HepG2 (cell line): ENCODE measurements around the gene SPRYD3. TPM values are rescaled to one million over a fixed set of nuclear protein-coding genes. Genes with fewer than 3 reads are reported as not detected.

Source experiments
- ATAC-seq: fragments of 200-7000 bp; cut with Tn5 transposase; 3 replicates; pipeline ENCODE4 v1.9.1; 2020; ENCODE audit warnings: mild to moderate bottlenecking, moderate library complexity
- BruUV-seq: library from RNA; stranded (reverse); fragments of 400-500 nt; replicated peaks from 2 replicates; lab custom pipeline; 2021; lab: Mats Ljungman, UMichigan
- CTCF ChIA-PET: fragments of 300-600 bp; formaldehyde crosslinking; extraction: SDS; loops from one replicate; lab custom pipeline; 2021; ENCODE audit warnings: low total read pairs, inconsistent platforms, low intra/inter-chr PET ratio; lab: Yijun Ruan, JAX
- POLR2A ChIA-PET: fragments of 350-600 bp; sonication (Branson Sonifier 250); formaldehyde crosslinking; loops from one replicate; lab custom pipeline; 2020; ENCODE audit warnings: antibody characterized with exemption, inconsistent platforms; lab: Yijun Ruan, JAX
- DNase-seq: peaks from one replicate; pipeline ENCODE4 v3.0.0-alpha.2; 2015; ENCODE audit warnings: low spot score
- FAIRE-seq: peaks from 3 replicates; lab custom pipeline; 2011; peaks lifted over from hg19 to GRCh38; lab: Jason Lieb, UNC
- H2AFZ ChIP-seq: one replicate; pipeline ENCODE4 v1.6.1; 2011; ENCODE audit warnings: low read length, inconsistent platforms
- H3K27ac ChIP-seq: fragments of 300-600 bp; 3 replicates; pipeline ENCODE4 v1.8.0; 2011; ENCODE audit warnings: mixed run types, mild to moderate bottlenecking, mixed read lengths, low read length, inconsistent platforms; ENCODE audit not compliant: insufficient read depth; ENCODE audit errors: extremely low read length
- H3K27me3 ChIP-seq, 2 experiments: fragments of 200-600 bp in 1 of 2; 2 replicates in 1 of 2; 3 replicates in 1 of 2; pipeline versions ENCODE4 v1.6.0 to v1.8.0; 2011; ENCODE audit warnings: low read length in 2 of 2, mild to moderate bottlenecking in 2 of 2, moderate library complexity in 2 of 2, inconsistent platforms in 1 of 2; ENCODE audit not compliant: insufficient read depth in 2 of 2, control insufficient read depth in 1 of 2
- H3K36me3 ChIP-seq, 2 experiments: fragments of 200-600 bp in 1 of 2; replicated peaks in 1 of 2; 2 replicates in 1 of 2; 3 replicates in 1 of 2; pipeline versions ENCODE4 v1.5.1 to v1.8.0; 2011; ENCODE audit warnings: low read length in 2 of 2, inconsistent platforms in 1 of 2; ENCODE audit not compliant: insufficient read depth in 2 of 2, control insufficient read depth in 1 of 2
- H3K4me1 ChIP-seq: 2 replicates; pipeline ENCODE4 v1.5.1; 2012; ENCODE audit warnings: low read length, inconsistent platforms; ENCODE audit not compliant: insufficient read depth
- H3K4me2 ChIP-seq: 2 replicates; pipeline ENCODE4 v1.6.0; 2011; ENCODE audit warnings: low read depth, low read length, inconsistent platforms
- H3K4me3 ChIP-seq, 3 experiments: fragments of 200-600 bp in 1 of 3; sonication (generic), shearing (Covaris generic) in 1 of 3; replicated peaks in 1 of 3; 2 replicates each; pipeline ENCODE4 v1.5.1; 2011 to 2016; ENCODE audit warnings: low read length in 3 of 3, inconsistent platforms in 2 of 3, low read depth in 2 of 3, mild to moderate bottlenecking in 2 of 3, control low read depth in 1 of 3, mixed read lengths in 1 of 3; ENCODE audit not compliant: insufficient read depth in 1 of 3
- H3K79me2 ChIP-seq: one replicate; pipeline ENCODE4 v1.6.1; 2011; ENCODE audit warnings: low read length, inconsistent platforms; ENCODE audit not compliant: insufficient read depth
- H3K9ac ChIP-seq: 2 replicates; pipeline ENCODE4 v1.6.0; 2011; ENCODE audit warnings: mild to moderate bottlenecking, low read depth, low read length, inconsistent platforms; ENCODE audit not compliant: insufficient read depth
- H3K9me3 ChIP-seq: 2 replicates; pipeline ENCODE4 v1.5.1; 2012; ENCODE audit warnings: mild to moderate bottlenecking, low read length
- H4K20me1 ChIP-seq: 2 replicates; pipeline ENCODE4 v1.6.0; 2011; ENCODE audit warnings: inconsistent platforms, mild to moderate bottlenecking, low read length, moderate library complexity; ENCODE audit not compliant: insufficient read depth
- BRD4 ChIP-seq: sonication (generic); formaldehyde crosslinking; IDR thresholded peaks from 2 replicates; pipeline ENCODE4 v1.4.0; 2020; ENCODE audit warnings: missing genetic modification reagents
- MEIS1 ChIP-seq: sonication (generic); formaldehyde crosslinking; IDR thresholded peaks from 2 replicates; pipeline ENCODE4 v1.9.0; 2021; ENCODE audit warnings: mild to moderate bottlenecking, missing genetic modification reagents, moderate library complexity, borderline replicate concordance
- MLXIP ChIP-seq: sonication (generic); formaldehyde crosslinking; IDR thresholded peaks from 2 replicates; pipeline ENCODE4 v1.9.0; 2021; ENCODE audit warnings: missing genetic modification reagents, borderline replicate concordance
- MNT ChIP-seq: fragments of 450-650 bp; IDR thresholded peaks from 2 replicates; pipeline ENCODE4 v1.6.1; 2016
- NR2C2 ChIP-seq: sonication (generic); formaldehyde crosslinking; IDR thresholded peaks from 2 replicates; pipeline ENCODE4 v1.4.0; 2020; ENCODE audit warnings: missing genetic modification reagents, mild to moderate bottlenecking, moderate library complexity, borderline replicate concordance
- TP53 ChIP-seq: sonication (generic); formaldehyde crosslinking; conservative IDR thresholded peaks from 2 replicates; pipeline ENCODE4 v1.4.0; 2020; ENCODE audit warnings: missing genetic modification reagents
- TRAFD1 ChIP-seq: sonication (generic); formaldehyde crosslinking; IDR thresholded peaks from 2 replicates; pipeline ENCODE4 v1.5.1; 2020; ENCODE audit warnings: missing genetic modification reagents, mild to moderate bottlenecking, borderline replicate concordance
- ZNF275 ChIP-seq: sonication (generic); formaldehyde crosslinking; IDR thresholded peaks from 2 replicates; pipeline ENCODE4 v1.8.0; 2022; ENCODE audit warnings: missing genetic modification reagents, mild to moderate bottlenecking, inconsistent platforms, borderline replicate concordance
- ZNF543 ChIP-seq: sonication (generic); formaldehyde crosslinking; IDR thresholded peaks from 2 replicates; pipeline ENCODE4 v1.4.0; 2020; ENCODE audit warnings: mild to moderate bottlenecking, missing genetic modification reagents
- ZNF605 ChIP-seq: sonication (generic); formaldehyde crosslinking; IDR thresholded peaks from 2 replicates; pipeline ENCODE4 v1.8.0; 2022; ENCODE audit warnings: mild to moderate bottlenecking, missing genetic modification reagents
- ZNF607 ChIP-seq: sonication (generic); formaldehyde crosslinking; IDR thresholded peaks from 2 replicates; pipeline ENCODE4 v1.5.1; 2020; ENCODE audit warnings: missing genetic modification reagents, mild to moderate bottlenecking, borderline replicate concordance
- ZNF792 ChIP-seq: IDR thresholded peaks from 2 replicates; pipeline ENCODE4 v1.6.1; 2016
- WGBS: methylation state at CpG from one replicate; pipeline ENCODE4 v1.1.6; 2017; ENCODE audit warnings: low lambda C conversion rate; 5-methylcytosine and 5-hydroxymethylcytosine counted together
- in situ Hi-C: cut with HindIII; loops from 2 replicates; pipeline ENCODE4 v1.10.0; 2017; ENCODE audit warnings: low pct_unique_long_range_greater_than_20kb; ENCODE audit not compliant: extremely low pct_ligation_motif_present
- intact Hi-C: fragments of 100-400 bp; cut with micrococcal nuclease; formaldehyde crosslinking; loops from one replicate; pipeline ENCODE4 v1.10.0; 2022; ENCODE audit not compliant: unreplicated experiment
- polyA plus RNA-seq, 8 experiments: library from polyadenylated mRNA; depleted of rRNA in 3 of 8; stranded (reverse) in 7 of 8; unstranded in 1 of 8; fragments of >200 nt; fragmentation: Illumina TruSeq in 4 of 8; extraction: Trizol in 4 of 8; gene quantifications; 2 replicates each; pipeline versions ENCODE4 v1.2.1 to v1.2.3, GENCODE V29; 2011 to 2016; ENCODE audit warnings: low read depth in 4 of 8, missing spikeins in 1 of 8, mixed read lengths in 1 of 8; ENCODE audit not compliant: insufficient read depth in 1 of 8
- total RNA-seq, 5 experiments: library from RNA; depleted of rRNA; stranded (reverse); fragments of >200 nt; fragmentation: Illumina TruSeq; extraction: Trizol; gene quantifications; 2 replicates each; pipeline ENCODE4 v1.2.3, GENCODE V29; 2016; ENCODE audit warnings: low read depth in 1 of 5

The SPRYD3 gene
- total and polyA plus RNA-seq, 2 of the 13 experiments (the other 11 are each of a cell fraction or from before 2014, with no cell fraction given): 9.0 to 9.2 TPM

- 37% methylated on average over 10 of the region's 25 CpGs for WGBS
- H3K4me1 ChIP-seq: peaks cover 60% of the 10 kb centered on the region
- H3K27me3 ChIP-seq: no peaks in the 10 kb centered on the region; a peak in 1 of 5 replicates
- H3K36me3 ChIP-seq: peaks cover 1 to 12% of the 10 kb centered on the region in 2 experiments; a peak in 1 of 5 replicates
- ATAC-seq: peak; percentile 34; the same call in 2 of the 3 replicates
- peak overlapping the region; percentile 83 for H3K9ac ChIP-seq
- H3K4me3 ChIP-seq: peak overlapping the region; percentile 72 to 89 (median 73)
- H2AFZ ChIP-seq: peak overlapping the region; percentile 39
- ChIA-PET POLR2A (interaction anchor here (0.7 to 3.6 kb wide), 30 partner anchors 11 to 422 kb away, joined by 3 to 102 read pairs (median 7); partner anchors contain the start of genes AAAS, CSAD, EIF4B and IGFBP6), CTCF (no interaction called here)
- no peaks in the 10 kb centered on the region for H3K79me2 ChIP-seq
- H4K20me1 ChIP-seq: no peaks in the 10 kb centered on the region
- BruUV-seq: TSS peak; percentile 89
- peak overlapping the region; percentile 84 for H3K27ac ChIP-seq
- H3K9me3 ChIP-seq: no peaks in the 10 kb centered on the region
- H3K4me2 ChIP-seq: peak overlapping the region; percentile 84
- intact Hi-C loops (loop anchor here (2.0 kb wide), 1 partner anchor 20 kb away; no protein-coding TSS in a partner anchor), in situ Hi-C loops (no loop called here)
- DNase-seq: no peak
- FAIRE-seq: no peak
- TF ChIP-seq TP53 (CRISPR knock-in tag) (no peak), ZNF605 (CRISPR knock-in tag) (no peak), TRAFD1 (CRISPR knock-in tag) (no peak), ZNF607 (CRISPR knock-in tag) (0 out of 2 replicates have a peak, but pooled peaks have one; percentile 54), MEIS1 (CRISPR knock-in tag) (0 out of 2 replicates have a peak, but pooled peaks have one; percentile 44), ZNF792 (peak; percentile 1; the same call in 1 of the 2 replicates), BRD4 (CRISPR knock-in tag) (peak; percentile 60; the same call in 1 of the 2 replicates), NR2C2 (CRISPR knock-in tag) (0 out of 2 replicates have a peak, but pooled peaks have one; percentile 2), ZNF275 (CRISPR knock-in tag) (peak; percentile 15; the same call in 1 of the 2 replicates), MLXIP (CRISPR knock-in tag) (peak; percentile 41; the same call in 1 of the 2 replicates), ZNF543 (CRISPR knock-in tag) (peak; percentile 45; the same call in 1 of the 2 replicates), MNT (peak; percentile 78)
Observed at GRCh38 chr12:53078425-53079225, 565 bp downstream of the SPRYD3 start.
